Stomach smooth muscle (tissue), 2 donors: ENCODE data around the gene SIAE.

Experiments
- H3K27ac ChIP-seq: one replicate; pipeline ENCODE4 v1.7.0; 2013; ENCODE audit warnings: mild to moderate bottlenecking, low read length, inconsistent platforms
- H3K27me3 ChIP-seq, 2 donors: one replicate each; pipeline ENCODE4 v1.7.0; 2013; ENCODE audit warnings: low read length in 2 of 2; ENCODE audit not compliant: insufficient read depth in 2 of 2, control insufficient read depth in 1 of 2
- H3K36me3 ChIP-seq, 2 donors: one replicate each; pipeline ENCODE4 v1.7.0; 2013; ENCODE audit warnings: low read length in 2 of 2; ENCODE audit not compliant: control insufficient read depth in 2 of 2, insufficient read depth in 2 of 2
- H3K4me1 ChIP-seq: one replicate; pipeline ENCODE4 v1.7.0; 2013; ENCODE audit warnings: low read length; ENCODE audit not compliant: control insufficient read depth, insufficient read depth
- H3K4me3 ChIP-seq, 2 donors: one replicate each; pipeline ENCODE4 v1.7.0; 2013; ENCODE audit warnings: low read length in 2 of 2
- H3K9ac ChIP-seq, 2 donors: one replicate each; pipeline ENCODE4 v1.7.0; 2013; ENCODE audit warnings: low read length in 2 of 2, mild to moderate bottlenecking in 1 of 2
- H3K9me3 ChIP-seq, 2 donors: one replicate each; pipeline ENCODE4 v1.7.0; 2013; ENCODE audit warnings: low read length in 2 of 2; ENCODE audit not compliant: control insufficient read depth in 2 of 2
- donor health status: healthy.
- donor health status: Pancreatic carcinoma.

SIAE gene, protein sequence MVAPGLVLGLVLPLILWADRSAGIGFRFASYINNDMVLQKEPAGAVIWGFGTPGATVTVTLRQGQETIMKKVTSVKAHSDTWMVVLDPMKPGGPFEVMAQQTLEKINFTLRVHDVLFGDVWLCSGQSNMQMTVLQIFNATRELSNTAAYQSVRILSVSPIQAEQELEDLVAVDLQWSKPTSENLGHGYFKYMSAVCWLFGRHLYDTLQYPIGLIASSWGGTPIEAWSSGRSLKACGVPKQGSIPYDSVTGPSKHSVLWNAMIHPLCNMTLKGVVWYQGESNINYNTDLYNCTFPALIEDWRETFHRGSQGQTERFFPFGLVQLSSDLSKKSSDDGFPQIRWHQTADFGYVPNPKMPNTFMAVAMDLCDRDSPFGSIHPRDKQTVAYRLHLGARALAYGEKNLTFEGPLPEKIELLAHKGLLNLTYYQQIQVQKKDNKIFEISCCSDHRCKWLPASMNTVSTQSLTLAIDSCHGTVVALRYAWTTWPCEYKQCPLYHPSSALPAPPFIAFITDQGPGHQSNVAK

DNA sequence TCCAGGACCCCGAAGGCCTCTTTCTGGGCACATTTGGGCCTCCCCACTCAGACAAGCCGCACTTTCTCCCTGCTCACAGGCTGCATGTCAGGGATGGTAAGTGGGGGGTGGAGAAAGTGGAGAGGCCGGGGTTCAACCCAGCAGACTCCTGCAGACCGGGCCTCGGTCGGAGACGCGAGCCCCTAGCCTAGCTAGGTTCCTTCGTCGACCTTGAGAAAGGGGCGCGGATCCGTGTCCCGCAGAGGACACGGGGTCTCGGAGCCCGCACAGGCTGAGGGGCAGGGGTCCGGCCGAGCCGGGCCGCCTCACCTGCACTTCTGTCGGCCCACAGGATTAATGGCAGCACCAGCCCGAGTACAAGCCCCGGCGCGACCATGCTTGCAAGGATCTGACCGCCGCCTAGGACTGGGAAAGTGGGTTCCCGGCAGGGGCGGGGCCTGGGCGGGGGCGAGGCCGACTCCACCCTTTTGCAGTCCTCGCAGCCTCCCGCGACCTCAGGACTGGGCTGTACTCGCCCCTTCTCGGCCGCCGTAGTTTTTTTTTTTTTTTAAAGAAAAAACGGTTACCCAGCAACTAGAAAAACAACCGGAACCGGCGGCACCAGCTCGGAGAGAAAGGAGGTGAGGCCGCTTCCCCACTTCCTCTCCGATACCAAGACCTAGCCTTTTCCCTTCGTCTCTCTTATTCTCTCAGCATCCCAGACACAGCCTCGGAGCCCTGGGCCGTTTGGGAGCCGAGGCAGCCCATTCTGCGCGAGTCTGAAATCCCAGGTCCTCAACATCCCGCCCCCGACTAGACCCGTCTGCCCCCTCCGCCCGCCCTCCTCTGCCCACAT is at the start of gene SIAE, which contains the start of gene SPA17:
Gene SIAE (minus strand): TSS at position 407 of the 835 bp plus-strand sequence. CDS start 31 bp downstream, at position 376.
Gene SPA17 (plus strand): TSS at position 572 of the 835 bp plus-strand sequence. CDS start 1,361 bp downstream, outside the sequence.
- Histone ChIP-seq H3K4me3 (peak within 1 kb of the TSS; percentile 80 to 81), H3K27me3 (no peaks in the 10 kb centered on the region), H3K9me3 (no peaks in the 10 kb centered on the region), H3K9ac (peak within 1 kb of the TSS; percentile 76 to 81), H3K4me1 (peaks cover 11% of the 10 kb centered on the region), H3K36me3 (no peaks in the 10 kb centered on the region), H3K27ac (peak within 1 kb of the TSS; percentile 60)

DNA sequence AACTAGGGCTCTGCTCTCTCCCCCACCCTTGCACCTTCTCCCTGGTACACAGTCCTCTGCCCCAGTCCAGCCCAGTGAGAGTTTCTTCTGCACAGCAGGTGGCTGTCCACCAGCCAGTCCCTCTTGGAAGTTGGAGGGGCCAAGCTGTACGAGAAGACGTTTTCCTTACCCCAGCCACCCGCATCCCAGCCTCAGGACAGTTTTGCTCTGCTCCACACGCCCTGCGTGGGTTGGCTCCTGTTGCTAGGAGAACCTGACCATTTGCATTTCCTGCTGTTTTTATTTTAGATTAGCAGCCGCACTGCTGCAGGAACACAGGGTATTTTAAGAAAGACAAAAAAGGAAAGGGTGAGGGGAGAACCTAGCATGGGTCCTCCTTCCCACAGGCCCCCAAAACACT is 48.6 kb upstream of the SIAE start:
- no peak overlapping the region for H3K27ac ChIP-seq
- peaks cover 11% of the 10 kb centered on the region for H3K4me1 ChIP-seq
- H3K36me3 ChIP-seq, result no peaks in the 10 kb centered on the region
- H3K9ac ChIP-seq, result no peak overlapping the region
- H3K27me3 ChIP-seq, result peaks cover 46 to 52% of the 10 kb centered on the region in 2 donors
- H3K4me3 ChIP-seq, result no peak overlapping the region
- no peaks in the 10 kb centered on the region for H3K9me3 ChIP-seq

DNA sequence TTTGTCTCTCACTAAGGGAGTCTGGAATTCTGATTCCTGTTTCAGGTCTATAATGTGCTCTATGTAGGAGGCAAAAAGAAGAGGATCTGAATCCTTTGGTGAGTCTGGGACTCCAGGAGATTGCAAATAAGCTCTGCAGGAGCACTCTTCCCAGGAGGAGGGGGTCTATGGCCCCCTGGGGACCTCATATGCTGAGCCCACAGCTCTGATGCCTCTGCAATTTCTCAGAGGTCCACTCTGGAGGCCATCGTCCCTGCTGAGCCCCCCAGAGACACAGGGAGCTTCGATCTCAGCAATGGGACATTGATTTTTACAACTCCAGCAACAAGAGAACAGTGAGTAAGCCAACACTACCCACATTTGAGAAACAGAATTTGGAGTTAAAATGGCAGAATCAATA is 46.0 kb upstream of the SIAE start:
- H3K27ac ChIP-seq, result no peak overlapping the region
- no peak overlapping the region for H3K9ac ChIP-seq
- H3K27me3 ChIP-seq, result peaks cover 45 to 46% of the 10 kb centered on the region in 2 donors
- no peaks in the 10 kb centered on the region for H3K9me3 ChIP-seq
- no peak overlapping the region for H3K4me3 ChIP-seq
- H3K4me1 ChIP-seq, result peaks cover 11% of the 10 kb centered on the region
- no peaks in the 10 kb centered on the region for H3K36me3 ChIP-seq

DNA sequence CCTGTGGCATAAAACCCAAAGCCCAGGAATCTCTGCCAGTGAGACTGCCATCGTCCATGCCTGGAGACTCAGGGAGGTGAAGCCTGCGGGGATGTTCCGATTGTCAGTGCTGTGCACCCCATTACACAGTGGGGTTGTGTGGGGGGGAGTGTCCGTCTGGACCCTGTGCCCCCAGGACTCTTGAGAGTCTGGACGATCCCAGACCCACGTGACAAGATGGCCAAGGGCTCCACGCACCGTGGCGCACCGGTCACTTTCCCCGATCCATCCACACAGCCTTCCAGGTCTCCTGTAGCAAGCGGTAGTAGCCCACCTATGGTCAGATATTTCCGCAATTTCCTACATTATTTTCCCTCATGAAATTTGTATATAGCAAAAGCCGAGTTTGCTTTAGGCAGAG is 45.3 kb upstream of the SIAE start:
- peaks cover 45 to 46% of the 10 kb centered on the region in 2 donors for H3K27me3 ChIP-seq
- H3K27ac ChIP-seq, result no peak overlapping the region
- H3K9me3 ChIP-seq, result no peaks in the 10 kb centered on the region
- H3K4me1 ChIP-seq, result peaks cover 11% of the 10 kb centered on the region
- no peak overlapping the region for H3K9ac ChIP-seq
- H3K36me3 ChIP-seq, result no peaks in the 10 kb centered on the region
- H3K4me3 ChIP-seq, result peak overlapping the region in 1 of 2 donors; percentile 34

DNA sequence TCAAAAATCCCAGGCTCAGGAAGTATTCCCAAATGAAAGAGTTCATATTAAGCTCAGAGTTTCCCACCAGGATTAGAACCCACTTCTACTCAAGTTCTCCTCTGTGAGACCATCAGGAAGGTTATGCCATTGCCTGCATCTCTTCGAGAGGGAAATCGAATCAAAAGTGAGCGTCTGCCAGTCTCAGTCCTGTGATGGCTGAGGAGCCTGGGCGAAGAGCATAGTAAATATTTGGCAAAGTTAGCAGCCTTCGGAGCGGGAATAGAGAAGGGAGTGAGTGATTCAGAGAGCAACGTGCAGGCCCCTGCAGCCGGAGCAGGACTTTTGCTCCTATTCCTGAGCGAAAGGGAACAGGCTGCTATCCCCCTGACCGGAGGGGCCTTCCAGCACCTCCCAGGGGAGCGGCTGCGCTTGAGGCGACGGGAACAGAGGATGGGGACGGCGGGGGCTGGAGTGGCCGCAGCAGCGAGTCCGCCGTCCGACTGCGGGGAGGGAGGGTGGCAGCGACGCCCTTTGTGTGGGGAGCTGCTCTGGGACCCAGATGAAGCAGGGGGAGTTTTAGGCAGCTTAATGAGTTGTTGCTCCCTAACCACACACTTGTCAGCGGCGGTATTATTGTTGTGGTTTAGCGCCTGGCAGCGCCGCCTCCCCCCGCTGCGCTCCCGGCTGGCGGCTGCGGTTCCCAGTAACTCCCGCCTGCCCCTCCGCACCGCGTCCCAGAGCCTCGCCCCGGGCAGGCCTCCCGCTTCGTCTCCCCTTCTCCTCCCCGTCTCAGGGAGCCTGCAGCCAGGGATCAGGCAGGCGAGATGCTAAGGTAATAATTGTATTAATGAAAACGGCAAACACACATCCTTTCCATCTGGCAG is 44.5 kb upstream of the SIAE start:
- H3K4me3 ChIP-seq, result peak overlapping the region; percentile 34 to 75
- H3K9ac ChIP-seq, result peak overlapping the region in 1 of 2 donors; percentile 21
- H3K27me3 ChIP-seq, result peaks cover 45 to 46% of the 10 kb centered on the region in 2 donors
- H3K36me3 ChIP-seq, result no peaks in the 10 kb centered on the region
- no peak overlapping the region for H3K27ac ChIP-seq
- no peaks in the 10 kb centered on the region for H3K9me3 ChIP-seq
- H3K4me1 ChIP-seq, result peaks cover 11% of the 10 kb centered on the region

DNA sequence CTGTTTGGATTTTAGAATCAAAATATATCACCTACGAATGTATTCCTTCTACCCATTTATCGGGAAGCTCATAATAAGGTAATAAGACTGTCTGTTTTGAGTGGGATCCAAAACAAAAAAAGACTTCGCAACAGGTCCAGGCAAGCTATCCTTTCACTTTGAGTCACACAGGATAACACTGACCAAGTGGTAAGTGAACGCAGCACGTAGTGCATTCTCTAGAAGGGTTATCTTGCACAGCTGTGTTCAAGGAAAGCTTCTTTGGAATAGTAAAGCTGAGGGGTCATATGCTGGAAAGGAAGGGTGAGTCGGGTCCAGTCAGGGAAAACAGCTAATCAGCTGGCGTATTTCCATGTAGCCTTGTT is 43.9 kb upstream of the SIAE start:
- Histone ChIP-seq H3K4me1 (peaks cover 11% of the 10 kb centered on the region), H3K27me3 (peaks cover 41 to 44% of the 10 kb centered on the region in 2 donors), H3K9me3 (no peaks in the 10 kb centered on the region), H3K27ac (no peak overlapping the region), H3K4me3 (peak overlapping the region; percentile 21 to 75), H3K36me3 (no peaks in the 10 kb centered on the region), H3K9ac (no peak overlapping the region)

DNA sequence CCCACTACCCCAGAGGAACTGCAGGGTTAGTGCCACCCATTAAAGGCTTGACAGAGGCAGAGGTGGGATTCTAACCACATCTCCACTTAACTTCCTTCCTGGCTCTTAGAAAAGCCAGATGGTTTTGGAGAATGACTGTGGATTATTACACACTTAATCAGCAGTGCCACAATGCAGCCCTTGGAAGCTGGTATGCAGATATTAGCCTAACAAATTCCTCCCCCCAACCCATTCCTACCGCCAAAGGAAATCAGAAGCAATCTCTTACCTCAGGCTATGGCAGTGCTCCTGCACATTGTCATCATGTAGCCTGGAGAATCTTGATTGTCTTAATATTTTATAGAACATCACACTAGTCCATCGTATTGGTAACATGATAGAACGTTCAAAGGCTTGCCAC is 43.1 kb upstream of the SIAE start:
- no peak overlapping the region for H3K4me3 ChIP-seq
- H3K4me1 ChIP-seq, result peaks cover 11% of the 10 kb centered on the region
- no peak overlapping the region for H3K9ac ChIP-seq
- no peaks in the 10 kb centered on the region for H3K9me3 ChIP-seq
- no peak overlapping the region for H3K27ac ChIP-seq
- H3K36me3 ChIP-seq, result no peaks in the 10 kb centered on the region
- peaks cover 36% of the 10 kb centered on the region in 2 donors for H3K27me3 ChIP-seq

DNA sequence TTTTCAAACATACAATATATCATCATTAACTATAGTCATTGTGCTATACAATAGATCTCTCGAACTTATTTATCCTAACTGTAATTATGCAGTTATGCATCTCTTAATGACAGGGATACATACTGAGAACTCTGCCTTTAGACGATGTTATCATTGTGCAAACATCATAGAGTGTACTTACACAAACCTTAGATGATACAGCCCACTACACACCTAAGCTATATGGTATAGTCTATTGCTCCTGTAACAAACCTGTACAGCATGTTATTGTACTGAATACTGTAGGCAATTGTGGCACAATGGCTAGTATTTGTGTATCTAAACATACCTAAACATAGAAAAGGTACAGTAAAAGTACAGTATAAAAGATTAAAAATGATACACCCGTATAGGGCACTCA is 38.9 kb upstream of the SIAE start:
- Histone ChIP-seq H3K36me3 (no peaks in the 10 kb centered on the region), H3K27ac (no peak overlapping the region), H3K9ac (no peak overlapping the region), H3K4me1 (no peaks in the 10 kb centered on the region), H3K27me3 (peaks cover 1 to 8% of the 10 kb centered on the region in 2 donors), H3K9me3 (peaks cover 5 to 6% of the 10 kb centered on the region in 2 donors), H3K4me3 (no peak overlapping the region)

DNA sequence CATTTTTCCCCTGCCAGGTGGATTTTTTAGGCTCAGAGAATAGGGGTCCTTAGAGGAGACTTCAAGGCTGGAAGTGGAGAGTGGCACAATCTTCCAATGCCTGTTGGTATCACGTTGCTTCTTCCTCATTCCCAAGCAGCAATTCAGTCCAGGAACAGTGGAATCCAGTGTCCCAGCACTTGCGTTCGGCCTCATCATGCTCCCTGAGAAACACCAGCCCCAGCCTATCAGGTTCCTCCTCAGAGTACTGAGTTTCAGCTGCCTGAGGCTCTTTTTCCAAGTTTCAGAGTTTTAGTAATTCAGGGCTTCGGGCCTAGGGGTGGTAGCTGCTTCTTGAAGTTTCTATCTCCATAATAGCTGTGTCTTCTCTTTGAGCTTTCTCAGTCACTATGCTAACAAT is 34.3 kb upstream of the SIAE start:
- Histone ChIP-seq H3K9me3 (peaks cover 5 to 6% of the 10 kb centered on the region in 2 donors), H3K4me1 (no peaks in the 10 kb centered on the region), H3K27ac (no peak overlapping the region), H3K9ac (no peak overlapping the region), H3K27me3 (peaks cover 3 to 6% of the 10 kb centered on the region in 2 donors), H3K4me3 (no peak overlapping the region), H3K36me3 (no peaks in the 10 kb centered on the region)

DNA sequence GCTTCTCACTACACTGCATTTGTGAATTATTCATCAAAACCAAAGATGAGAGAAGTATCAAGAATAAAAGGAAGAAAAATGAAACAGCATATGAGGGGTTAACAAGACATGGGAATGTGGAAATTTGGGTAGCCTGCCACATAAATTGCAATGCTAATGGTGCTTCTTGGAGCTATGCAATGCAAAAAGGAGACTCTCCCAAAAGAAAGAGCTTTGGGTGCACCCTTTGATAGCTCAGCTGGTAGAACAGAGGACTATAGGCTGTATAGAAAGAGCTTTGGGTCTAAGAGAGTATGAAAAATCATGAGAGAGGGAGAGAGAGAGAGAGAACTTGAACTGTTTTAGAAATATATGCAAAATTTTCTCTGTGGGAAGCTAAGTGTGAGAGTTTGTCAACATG is 26.5 kb upstream of the SIAE start:
- H3K9me3 ChIP-seq, result peaks cover 0 to 2% of the 10 kb centered on the region in 2 donors
- peaks cover 0 to 6% of the 10 kb centered on the region in 2 donors for H3K27me3 ChIP-seq
- no peaks in the 10 kb centered on the region for H3K36me3 ChIP-seq
- no peak overlapping the region for H3K27ac ChIP-seq
- H3K4me1 ChIP-seq, result no peaks in the 10 kb centered on the region
- no peak overlapping the region for H3K4me3 ChIP-seq
- no peak overlapping the region for H3K9ac ChIP-seq
